Colonic mucosa (tissue), 4 donors: ENCODE results near the gene TRIO. TPM values are rescaled to one million over a fixed set of nuclear protein-coding genes. Genes with fewer than 3 reads are reported as not detected.

ENCODE experiments used
- DNase-seq: peaks from one replicate; pipeline ENCODE4 v3.0.0-alpha.2; 2020
- H3K27ac ChIP-seq: fragments of 200-600 bp; one replicate; pipeline ENCODE4 v1.8.0; 2021
- H3K27me3 ChIP-seq: fragments of 200-600 bp; one replicate; pipeline ENCODE4 v1.8.0; 2021
- H3K36me3 ChIP-seq: fragments of 200-600 bp; one replicate; pipeline ENCODE4 v1.8.0; 2021
- H3K4me1 ChIP-seq: fragments of 200-600 bp; one replicate; pipeline ENCODE4 v1.8.0; 2021; ENCODE audit warnings: mild to moderate bottlenecking
- H3K4me3 ChIP-seq: fragments of 200-600 bp; one replicate; pipeline ENCODE4 v1.8.0; 2021
- H3K9ac ChIP-seq, 2 donors: one replicate each; pipeline ENCODE4 v1.7.0; 2013; ENCODE audit warnings: control low read depth in 2 of 2, low read depth in 2 of 2, low read length in 2 of 2
- H3K9me3 ChIP-seq: fragments of 200-600 bp; one replicate; pipeline ENCODE4 v1.8.0; 2021
- CTCF ChIP-seq: fragments of 200-600 bp; IDR thresholded peaks from one replicate; pipeline ENCODE4 v1.8.0; 2022; ENCODE audit warnings: antibody characterized with exemption, mild to moderate bottlenecking
- intact Hi-C: fragments of 100-400 bp; cut with DNase I; formaldehyde crosslinking; loops from one replicate; pipeline ENCODE4 v1.14.1; 2022
- total RNA-seq, 2 donors: library from RNA; stranded (reverse); fragmentation: NEBNext Ultra II Directional in 1 of 2; extraction: Animal tissue kit (Norgen Biotek cat#: 25700) in 1 of 2; gene quantifications; one replicate each; pipeline ENCODE4 v1.2.1, GENCODE V29; 2021
- donor health status: healthy.
- donor health status: DM: no; HTN: no; CAD: no.
- donor health status: DM: no; HTN: no; CAD: no.

Gene TRIO
- total RNA-seq, 2 donors from 2014 or later: 134 to 138 TPM

- no peaks in the 10 kb centered on the region for H3K36me3 ChIP-seq
- TF ChIP-seq CTCF: no peak
- no peaks in the 10 kb centered on the region for H3K27me3 ChIP-seq
- H3K4me3 ChIP-seq: no peak overlapping the region
- peaks cover 12% of the 10 kb centered on the region for H3K4me1 ChIP-seq
- DNase-seq: no peak
- intact Hi-C loops: no loop called here
- no peaks in the 10 kb centered on the region for H3K9me3 ChIP-seq
- H3K9ac ChIP-seq: peak overlapping the region in 1 of 2 donors; percentile 6
- H3K27ac ChIP-seq: no peak overlapping the region
These were observed 72.8 kb downstream of the TRIO start for GRCh38 chr5:14215901-14216300.

- H3K9ac ChIP-seq: peak overlapping the region in 1 of 2 donors; percentile 62
- H3K9me3 ChIP-seq: no peaks in the 10 kb centered on the region
- H3K36me3 ChIP-seq: no peaks in the 10 kb centered on the region
- no peak for TF ChIP-seq CTCF
- intact Hi-C loops: no loop called here
- DNase-seq: no peak
- H3K27me3 ChIP-seq: no peaks in the 10 kb centered on the region
- H3K4me1 ChIP-seq: peaks cover 12% of the 10 kb centered on the region
- no peak overlapping the region for H3K27ac ChIP-seq
- H3K4me3 ChIP-seq: no peak overlapping the region
These were observed 73.2 kb downstream of the TRIO start for GRCh38 chr5:14216372-14216771.

GRCh38 chr5:14216902-14217301 lies 73.8 kb downstream of the TRIO start:
- no peak for DNase-seq
- H3K27me3 ChIP-seq: no peaks in the 10 kb centered on the region
- peak overlapping the region in 1 of 2 donors; percentile 62 for H3K9ac ChIP-seq
- no peak overlapping the region for H3K4me3 ChIP-seq
- H3K9me3 ChIP-seq: no peaks in the 10 kb centered on the region
- intact Hi-C loops: no loop called here
- no peak for TF ChIP-seq CTCF
- no peaks in the 10 kb centered on the region for H3K36me3 ChIP-seq
- peak overlapping the region; percentile 14 for H3K27ac ChIP-seq
- H3K4me1 ChIP-seq: peaks cover 12% of the 10 kb centered on the region

- intact Hi-C loops: no loop called here
- no peak for TF ChIP-seq CTCF
- Histone ChIP-seq H3K27ac (peak overlapping the region; percentile 14), H3K4me1 (peaks cover 12% of the 10 kb centered on the region), H3K9me3 (no peaks in the 10 kb centered on the region), H3K4me3 (no peak overlapping the region), H3K9ac (peak overlapping the region in 1 of 2 donors; percentile 62), H3K36me3 (no peaks in the 10 kb centered on the region), H3K27me3 (no peaks in the 10 kb centered on the region)
- no peak for DNase-seq
These were observed 74.4 kb downstream of the TRIO start for GRCh38 chr5:14217587-14217986.

GRCh38 chr5:14218011-14218410 lies 74.9 kb downstream of the TRIO start:
- H3K27ac ChIP-seq: peak overlapping the region; percentile 79
- no peaks in the 10 kb centered on the region for H3K9me3 ChIP-seq
- no peak for DNase-seq
- intact Hi-C loops: no loop called here
- no peaks in the 10 kb centered on the region for H3K36me3 ChIP-seq
- H3K4me3 ChIP-seq: no peak overlapping the region
- H3K4me1 ChIP-seq: peaks cover 12% of the 10 kb centered on the region
- no peak overlapping the region for H3K9ac ChIP-seq
- TF ChIP-seq CTCF: no peak
- H3K27me3 ChIP-seq: no peaks in the 10 kb centered on the region
